Airway epithelial cell (primary cell): Measurements from ENCODE around the gene NPIPB13. TPM values are rescaled to one million over a fixed set of nuclear protein-coding genes. Genes with fewer than 3 reads are reported as not detected.

Experiments used
- total RNA-seq: library from RNA; depleted of rRNA; stranded (reverse); fragments of >200 nt; gene quantifications from 2 replicates; pipeline ENCODE4 v1.2.3, GENCODE V29; 2015

The NPIPB13 gene
- total RNA-seq: 0.21 TPM in 1 of 2 replicates, not detected in the other

DNA sequence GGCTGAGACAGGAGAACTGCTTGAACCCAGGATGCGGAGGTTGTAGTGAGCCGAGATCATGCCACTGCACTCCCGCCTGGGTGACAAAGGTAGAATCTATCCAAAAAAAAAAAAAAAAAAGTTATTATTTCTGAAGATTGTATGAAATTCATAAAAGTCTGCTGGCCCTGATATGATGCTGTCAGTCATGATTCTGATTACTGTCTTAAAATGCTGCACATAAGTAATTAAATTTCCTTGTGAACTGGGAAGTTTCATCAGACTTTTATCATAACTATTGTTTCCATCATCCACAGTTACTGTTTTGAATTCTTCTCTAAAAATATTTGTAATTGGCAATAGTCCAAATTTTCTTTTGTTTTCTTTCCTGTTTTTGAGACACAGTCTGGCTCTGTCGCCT, at the start of gene NPIPB13:
NPIPB13 (minus strand) TSS at position 101 of the 400 bp plus-strand sequence. CDS start 2,906 bp downstream, outside the sequence.

DNA sequence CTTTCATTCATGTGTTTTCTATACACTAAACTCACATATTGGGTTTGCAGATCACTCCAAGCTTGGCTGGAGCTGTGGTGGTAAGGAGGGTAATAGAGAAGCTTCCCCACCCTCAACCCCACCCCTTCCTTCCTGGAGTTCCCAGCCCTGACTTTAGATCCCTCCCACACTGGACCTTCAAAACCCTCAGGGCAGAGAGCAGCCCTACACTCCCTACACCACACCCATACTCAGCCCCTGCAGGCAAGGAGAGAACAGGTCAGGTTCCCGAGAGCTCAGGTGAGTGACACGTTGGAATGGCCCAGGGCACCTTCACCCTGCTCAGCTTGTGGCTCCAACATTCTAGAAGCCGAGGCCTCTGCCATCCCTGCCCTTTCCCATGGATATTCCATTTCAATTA, 49.2 kb downstream of the NPIPB13 start, which contains the start of gene SULT1A3:
SULT1A3 (plus strand) TSS at position 207 of the 400 bp plus-strand sequence. CDS start 1,474 bp downstream, outside the sequence.

Other genes starting within 250 kb of the NPIPB13 start
- 0.71 TPM in 1 of 2 replicates, not detected in the other for gene DOC2A, start 237.5 kb downstream of the NPIPB13 start, total RNA-seq
- not detected in 2 replicates for gene C16orf92, start 225.3 kb downstream of the NPIPB13 start, total RNA-seq
- gene TLCD3B, start 217.2 kb downstream of the NPIPB13 start, total RNA-seq: 0.14 TPM in 1 of 2 replicates, not detected in the other
- 2,269 and 2,487 TPM in 2 replicates for gene ALDOA, start 182.7 kb downstream of the NPIPB13 start, total RNA-seq
- 87.6 and 119 TPM in 2 replicates for gene PPP4C, start 172.5 kb downstream of the NPIPB13 start, total RNA-seq
- gene TBX6, start 156.6 kb downstream of the NPIPB13 start, total RNA-seq: 1.2 and 3.3 TPM in 2 replicates
- gene YPEL3, start 152.3 kb downstream of the NPIPB13 start, total RNA-seq: 16.1 and 21.9 TPM in 2 replicates
- gene GDPD3, start 134.9 kb downstream of the NPIPB13 start, total RNA-seq: 4.4 and 7.9 TPM in 2 replicates
- 62.0 and 62.1 TPM in 2 replicates for gene MAPK3, start 125.3 kb downstream of the NPIPB13 start, total RNA-seq
- 16.2 and 18.6 TPM in 2 replicates for gene CORO1A, start 64.9 kb downstream of the NPIPB13 start, total RNA-seq
- 254 and 612 TPM in 2 replicates for gene BOLA2B, start 54.8 kb downstream of the NPIPB13 start, total RNA-seq
- gene SLX1A, start 54.6 kb downstream of the NPIPB13 start, total RNA-seq: 38.1 and 64.8 TPM in 2 replicates
- 0.98 and 7.1 TPM in 2 replicates for gene SULT1A3, start 49.2 kb downstream of the NPIPB13 start, total RNA-seq
- 38.1 and 39.5 TPM in 2 replicates for gene CD2BP2, start 106.8 kb upstream of the NPIPB13 start, total RNA-seq
- 35.3 and 37.5 TPM in 2 replicates for gene TBC1D10B, start 122.0 kb upstream of the NPIPB13 start, total RNA-seq
- not detected in 2 replicates for gene MYL11, start 126.3 kb upstream of the NPIPB13 start, total RNA-seq
- not detected in 2 replicates for gene SEPTIN1, start 134.1 kb upstream of the NPIPB13 start, total RNA-seq
- gene ZNF48, start 146.9 kb upstream of the NPIPB13 start, total RNA-seq: 8.3 and 9.5 TPM in 2 replicates
- gene ZNF771, start 159.1 kb upstream of the NPIPB13 start, total RNA-seq: 7.9 and 19.4 TPM in 2 replicates
- 48.1 and 55.7 TPM in 2 replicates for gene DCTPP1, start 181.6 kb upstream of the NPIPB13 start, total RNA-seq
- gene SEPHS2, start 197.4 kb upstream of the NPIPB13 start, total RNA-seq: 18.9 and 19.5 TPM in 2 replicates
- gene ITGAL, start 224.3 kb upstream of the NPIPB13 start, total RNA-seq: not detected in 2 replicates